ENCODE results near the gene RUBCNL.
"Not testable (repeated sequence)": the region's sequence is repeated elsewhere in the genome, so short reads cannot be mapped to it uniquely, and the experiment has no call there.

Gene RUBCNL

DNA sequence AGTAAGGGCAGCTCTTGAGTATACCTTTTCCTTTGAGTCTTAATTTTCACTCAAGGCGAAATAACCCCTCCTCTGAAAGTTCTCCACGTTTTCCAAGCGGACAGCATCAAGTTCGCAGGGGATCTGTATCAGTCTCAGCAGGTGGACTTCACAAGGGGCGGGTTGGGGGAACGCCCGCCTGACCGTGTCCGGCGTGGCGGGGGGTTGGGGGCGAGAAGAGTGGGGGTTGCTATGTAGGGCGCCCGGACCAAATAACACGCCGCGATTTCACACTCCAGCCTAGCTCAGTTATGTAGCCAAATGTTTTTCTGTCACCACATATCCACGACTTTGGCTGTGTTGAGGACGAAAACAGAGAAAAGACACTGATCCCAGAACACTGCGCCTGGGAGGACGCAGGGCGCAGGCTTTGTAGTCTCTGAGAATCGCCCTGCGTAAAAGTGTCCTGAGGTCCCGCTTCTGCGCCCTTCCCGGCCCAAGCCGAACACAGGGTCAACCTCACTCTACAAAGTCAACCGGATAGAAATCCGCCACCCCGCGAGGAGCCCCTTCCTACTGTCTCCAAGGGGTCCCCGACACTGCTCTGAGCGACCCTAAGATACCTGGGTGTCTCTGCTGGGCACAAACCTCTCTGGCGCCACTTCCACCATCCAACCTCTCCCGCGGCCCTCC is 524 bp downstream of the RUBCNL start:
- H3K36me3 Mint-ChIP-seq = no peaks in the 10 kb centered on the region
- peaks cover 22% of the 10 kb centered on the region for H3K4me1 Mint-ChIP-seq
- CTCF ChIA-PET = interaction anchor here (0.8 kb wide), 1 partner anchor 23 kb away, joined by 3 read pairs; no protein-coding TSS in a partner anchor
- H3K9me3 Mint-ChIP-seq = no peaks in the 10 kb centered on the region
- peak overlapping the region; percentile 73 for H3K4me3 Mint-ChIP-seq
- peaks cover 42% of the 10 kb centered on the region for H3K27me3 Mint-ChIP-seq
- no peak for DNase-seq
- no peak overlapping the region for H3K27ac Mint-ChIP-seq

DNA sequence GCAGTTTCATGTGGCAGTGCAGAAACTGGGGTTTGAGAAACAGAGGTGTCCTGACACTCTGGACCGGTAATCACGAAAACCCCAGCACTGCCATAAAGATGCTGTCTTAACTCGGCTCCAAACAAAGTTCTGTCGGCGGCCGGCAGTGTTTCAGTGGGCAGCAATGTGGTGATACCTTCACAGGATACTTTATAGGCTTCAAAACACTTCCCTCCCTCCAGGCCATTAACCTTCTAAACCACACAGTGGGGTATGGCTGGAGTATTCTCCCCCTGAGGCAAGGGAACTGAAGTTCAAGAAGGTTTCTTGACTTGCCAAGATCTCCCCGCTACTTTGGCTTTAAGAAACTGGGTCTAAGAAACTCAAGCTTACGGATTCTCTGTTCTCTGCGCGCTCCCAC is 1.1 kb downstream of the RUBCNL start:
- H3K36me3 Mint-ChIP-seq = no peaks in the 10 kb centered on the region
- H3K4me1 Mint-ChIP-seq = peaks cover 22% of the 10 kb centered on the region
- CTCF ChIA-PET = no interaction called here
- no peaks in the 10 kb centered on the region for H3K9me3 Mint-ChIP-seq
- DNase-seq = no peak
- H3K27me3 Mint-ChIP-seq = peaks cover 45% of the 10 kb centered on the region
- peak overlapping the region; percentile 12 for H3K4me3 Mint-ChIP-seq
- H3K27ac Mint-ChIP-seq = no peak overlapping the region

DNA sequence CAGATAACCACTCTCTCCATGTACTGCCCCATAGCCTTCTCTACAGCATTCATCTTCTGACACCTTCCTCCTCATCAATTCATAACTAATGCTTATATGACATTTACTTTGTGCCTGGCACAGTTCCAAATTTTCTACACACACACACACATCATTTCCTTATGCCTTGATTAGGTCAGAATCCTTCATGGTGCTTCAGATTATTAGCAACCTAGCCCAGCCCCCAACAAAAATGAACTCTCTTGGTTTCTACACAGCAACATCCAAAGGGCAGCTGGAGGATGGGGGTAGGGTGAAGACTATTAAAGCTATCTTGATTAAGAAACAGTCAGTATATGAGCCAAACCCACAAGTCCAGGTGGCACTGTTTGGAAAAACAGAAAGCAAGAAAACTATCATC is 3.7 kb downstream of the RUBCNL start:
- Mint-ChIP-seq H3K27me3 (peaks cover 42% of the 10 kb centered on the region), H3K4me1 (peaks cover 7% of the 10 kb centered on the region), H3K36me3 (no peaks in the 10 kb centered on the region), H3K4me3 (no peak overlapping the region), H3K9me3 (no peaks in the 10 kb centered on the region), H3K27ac (no peak overlapping the region)
- no peak for DNase-seq
- CTCF ChIA-PET = no interaction called here

DNA sequence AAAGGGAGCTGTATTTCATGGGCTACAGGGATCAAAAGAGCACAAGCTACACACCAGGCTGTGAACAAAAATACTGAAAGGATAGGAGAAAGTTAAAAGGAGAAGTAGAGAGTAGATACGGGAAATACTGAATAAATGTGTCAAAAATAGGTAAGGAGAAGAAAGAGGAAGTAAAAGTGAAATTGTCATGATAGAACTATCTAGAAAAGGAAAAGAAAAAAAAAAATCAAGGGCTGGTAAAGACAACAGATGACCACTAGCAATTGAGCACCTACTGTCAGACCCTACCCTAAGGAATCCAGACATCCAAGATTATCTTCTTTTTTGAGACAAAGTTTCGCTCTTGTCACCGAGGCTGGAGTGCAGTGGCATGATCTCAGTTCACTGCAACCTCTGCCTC is 4.8 kb downstream of the RUBCNL start:
- no peak for DNase-seq
- H3K36me3 Mint-ChIP-seq = no peaks in the 10 kb centered on the region
- H3K27me3 Mint-ChIP-seq = peaks cover 30% of the 10 kb centered on the region
- H3K9me3 Mint-ChIP-seq = no peaks in the 10 kb centered on the region
- CTCF ChIA-PET = no interaction called here
- H3K4me1 Mint-ChIP-seq = peaks cover under 1% of the 10 kb centered on the region
- no peak overlapping the region for H3K4me3 Mint-ChIP-seq
- no peak overlapping the region for H3K27ac Mint-ChIP-seq

DNA sequence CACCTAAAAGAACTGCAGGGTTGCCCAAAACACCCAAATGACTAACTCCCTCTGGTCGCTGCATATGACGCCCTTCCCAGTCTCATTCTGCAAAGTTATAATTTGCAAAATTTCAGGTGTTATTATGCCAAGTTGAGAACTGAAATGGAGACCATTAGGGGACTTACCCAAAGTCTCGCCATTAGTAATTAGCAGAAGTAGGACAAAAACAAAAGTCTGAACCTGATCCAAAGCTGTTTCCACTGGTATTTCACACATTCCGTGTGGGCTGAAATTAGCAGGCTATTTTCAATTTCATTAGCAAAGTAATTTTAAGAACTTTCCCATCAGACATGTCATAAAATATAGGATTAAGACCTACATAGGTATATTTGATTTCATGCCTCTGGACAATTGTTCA is 6.8 kb downstream of the RUBCNL start:
- no peaks in the 10 kb centered on the region for H3K9me3 Mint-ChIP-seq
- no peak overlapping the region for H3K4me3 Mint-ChIP-seq
- CTCF ChIA-PET = no interaction called here
- no peak overlapping the region for H3K27ac Mint-ChIP-seq
- peaks cover 11% of the 10 kb centered on the region for H3K27me3 Mint-ChIP-seq
- H3K36me3 Mint-ChIP-seq = no peaks in the 10 kb centered on the region
- no peaks in the 10 kb centered on the region for H3K4me1 Mint-ChIP-seq
- no peak for DNase-seq

DNA sequence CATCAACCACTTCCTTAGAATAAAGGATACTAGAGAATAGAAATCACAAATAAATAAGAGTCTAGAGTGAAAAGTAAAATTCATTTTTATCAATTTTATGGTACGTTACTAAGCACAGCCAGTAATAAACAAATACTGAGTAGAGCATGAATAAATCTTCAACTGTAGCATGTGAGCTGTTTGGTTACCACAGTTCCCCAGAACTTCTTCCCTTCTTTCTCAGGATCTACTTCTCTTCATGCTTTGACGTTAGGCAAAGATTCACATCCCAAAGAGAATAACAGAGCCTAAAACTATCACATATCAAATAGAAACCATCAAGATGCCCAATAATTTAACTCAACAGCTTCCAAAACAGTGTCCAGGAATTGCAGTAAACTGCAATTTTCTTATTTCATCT is 7.4 kb downstream of the RUBCNL start:
- DNase-seq = no peak
- Mint-ChIP-seq H3K27me3 (peaks cover 11% of the 10 kb centered on the region), H3K4me1 (no peaks in the 10 kb centered on the region), H3K36me3 (no peaks in the 10 kb centered on the region), H3K4me3 (no peak overlapping the region), H3K27ac (no peak overlapping the region), H3K9me3 (no peaks in the 10 kb centered on the region)
- CTCF ChIA-PET = no interaction called here

DNA sequence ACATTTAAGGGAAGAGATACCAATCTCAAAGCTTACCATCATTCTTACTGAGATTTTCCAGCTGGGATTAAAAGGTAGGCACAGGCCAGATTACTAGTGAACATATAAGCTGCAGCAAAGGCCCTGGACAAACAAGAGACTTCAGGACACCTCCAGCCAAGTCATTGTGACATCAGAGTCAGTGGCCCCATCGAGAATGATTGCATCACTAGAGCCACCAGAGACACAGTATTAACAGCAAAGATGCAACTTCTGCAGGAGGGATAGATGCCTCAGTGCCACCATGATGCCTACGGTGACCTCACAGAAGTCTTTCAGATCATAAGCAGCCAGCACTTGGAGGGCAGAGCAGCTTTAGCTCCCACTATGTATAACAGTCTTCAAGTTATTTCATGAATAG is 8.6 kb downstream of the RUBCNL start:
- no peak overlapping the region for H3K4me3 Mint-ChIP-seq
- CTCF ChIA-PET = no interaction called here
- peaks cover 14% of the 10 kb centered on the region for H3K27me3 Mint-ChIP-seq
- no peaks in the 10 kb centered on the region for H3K4me1 Mint-ChIP-seq
- no peaks in the 10 kb centered on the region for H3K36me3 Mint-ChIP-seq
- no peak overlapping the region for H3K27ac Mint-ChIP-seq
- no peak for DNase-seq
- no peaks in the 10 kb centered on the region for H3K9me3 Mint-ChIP-seq

DNA sequence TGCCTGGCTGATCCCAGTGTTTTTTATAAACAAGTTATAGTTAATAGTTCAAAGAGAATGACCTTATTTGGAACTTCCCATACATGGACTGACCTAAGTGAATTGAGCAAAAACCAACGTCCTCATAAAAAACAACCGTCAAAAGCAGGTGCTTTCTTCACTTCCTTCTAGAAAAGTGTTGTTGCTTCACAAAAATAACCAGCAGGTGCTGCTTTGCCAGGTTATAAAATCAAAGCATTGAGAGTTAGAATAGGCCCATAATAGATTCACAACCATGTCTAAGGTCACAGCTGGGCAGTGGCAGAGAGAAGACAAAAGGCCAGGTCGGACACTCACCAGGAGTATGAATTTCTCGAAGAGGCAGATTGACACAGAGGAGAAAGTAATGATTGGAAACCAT is 9.5 kb downstream of the RUBCNL start:
- no peak overlapping the region for H3K4me3 Mint-ChIP-seq
- CTCF ChIA-PET = no interaction called here
- H3K4me1 Mint-ChIP-seq = no peaks in the 10 kb centered on the region
- H3K27me3 Mint-ChIP-seq = peaks cover 13% of the 10 kb centered on the region
- no peak for DNase-seq
- no peak overlapping the region for H3K27ac Mint-ChIP-seq
- H3K9me3 Mint-ChIP-seq = no peaks in the 10 kb centered on the region
- H3K36me3 Mint-ChIP-seq = no peaks in the 10 kb centered on the region

DNA sequence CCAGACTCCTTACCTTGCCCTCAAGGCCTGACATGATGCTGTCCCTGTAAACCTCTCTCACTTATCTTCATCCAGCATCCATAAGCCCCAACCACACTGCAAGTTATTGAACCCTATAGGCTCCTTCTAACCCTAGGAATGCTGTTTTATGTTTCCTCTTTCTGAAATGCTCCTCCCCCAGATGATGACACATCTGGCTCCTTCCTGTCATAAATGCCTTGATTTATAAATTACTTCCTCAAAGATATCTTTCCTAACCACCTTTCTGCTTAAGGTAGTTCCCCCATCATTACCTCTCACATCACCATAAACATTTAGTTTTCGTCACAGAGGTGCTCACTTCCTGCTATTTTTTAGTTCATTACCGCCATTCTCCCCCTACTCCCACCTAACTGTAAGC is 12.3 kb downstream of the RUBCNL start:
- Mint-ChIP-seq H3K36me3 (no peaks in the 10 kb centered on the region), H3K27me3 (peaks cover 9% of the 10 kb centered on the region), H3K27ac (no peak overlapping the region), H3K4me3 (no peak overlapping the region), H3K9me3 (no peaks in the 10 kb centered on the region), H3K4me1 (no peaks in the 10 kb centered on the region)
- no peak for DNase-seq
- CTCF ChIA-PET = no interaction called here

DNA sequence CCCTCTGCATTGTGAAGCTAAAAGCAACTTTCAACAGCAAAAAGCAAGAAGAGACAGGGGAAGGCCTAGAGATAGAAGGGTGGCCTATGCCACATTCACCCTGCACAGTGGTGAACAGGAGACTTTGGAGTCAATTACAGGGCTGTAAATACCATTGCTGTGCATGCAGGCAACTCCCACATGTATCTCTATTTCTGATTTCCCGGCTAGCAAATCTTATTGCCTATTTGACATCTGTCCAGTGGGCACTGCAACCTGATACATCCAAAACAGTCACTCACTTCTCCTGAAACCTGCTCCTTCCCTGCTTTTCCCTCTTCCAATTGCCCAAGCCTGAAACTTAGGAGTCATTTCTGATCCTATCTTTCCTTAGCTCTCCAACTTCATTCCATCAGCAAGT is 13.4 kb downstream of the RUBCNL start:
- Mint-ChIP-seq H3K4me3 (no peak overlapping the region), H3K4me1 (no peaks in the 10 kb centered on the region)

DNA sequence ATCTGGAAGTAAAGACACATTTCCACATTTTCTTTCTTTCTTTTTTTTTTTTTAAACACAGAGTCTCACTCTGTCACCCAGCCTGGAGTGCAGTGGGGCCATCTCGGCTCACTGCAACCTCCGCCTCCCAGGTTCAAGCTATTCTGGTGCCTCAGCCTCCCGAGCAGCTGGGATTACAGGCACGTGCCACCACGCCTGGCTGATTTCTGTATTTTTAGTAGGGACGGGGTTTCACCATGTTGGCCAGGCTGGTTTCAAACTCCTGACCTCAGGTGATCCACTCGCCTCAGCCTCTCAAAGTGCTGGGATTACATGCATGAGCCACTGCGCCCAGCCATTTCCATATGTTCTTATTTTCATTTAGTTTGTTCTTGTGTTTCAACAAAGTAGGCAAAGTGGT is 14.1 kb downstream of the RUBCNL start:
- H3K27me3 Mint-ChIP-seq = peaks cover 16% of the 10 kb centered on the region
- H3K27ac Mint-ChIP-seq, H3K4me3 Mint-ChIP-seq, H3K9me3 Mint-ChIP-seq, CTCF ChIA-PET, DNase-seq, H3K4me1 Mint-ChIP-seq, H3K36me3 Mint-ChIP-seq: not testable (repeated sequence)

More for the DNA sequence above, 13.4 kb downstream of the RUBCNL start:
- no peak for DNase-seq
- Mint-ChIP-seq H3K9me3 (no peaks in the 10 kb centered on the region), H3K36me3 (no peaks in the 10 kb centered on the region), H3K27me3 (peaks cover 16% of the 10 kb centered on the region), H3K27ac (no peak overlapping the region)
- CTCF ChIA-PET = interaction anchor here (1.2 kb wide), 1 partner anchor 52 kb away, joined by 3 read pairs; no protein-coding TSS in a partner anchor

DNA sequence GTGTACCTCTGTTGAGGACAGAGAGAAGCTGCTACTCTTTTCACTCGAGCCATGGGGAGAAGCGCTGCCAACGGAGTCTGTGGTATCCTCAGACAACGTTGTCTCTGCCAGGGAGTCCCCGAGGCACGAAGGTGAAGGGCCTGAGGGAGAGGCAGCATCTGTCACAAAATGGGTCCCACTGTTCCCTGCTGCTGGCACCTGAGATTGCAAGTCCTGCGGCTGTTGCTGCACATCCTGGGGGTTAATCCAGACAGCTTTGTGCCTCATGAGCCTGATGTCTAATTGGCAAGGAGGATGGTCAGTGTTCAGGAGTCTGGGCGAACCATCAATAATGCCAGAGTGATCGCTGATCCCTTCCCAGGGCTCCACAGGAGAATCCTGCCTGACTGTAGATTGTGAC is 15.0 kb downstream of the RUBCNL start:
- H3K36me3 Mint-ChIP-seq = no peaks in the 10 kb centered on the region
- no peak overlapping the region for H3K27ac Mint-ChIP-seq
- CTCF ChIA-PET = no interaction called here
- no peaks in the 10 kb centered on the region for H3K9me3 Mint-ChIP-seq
- no peaks in the 10 kb centered on the region for H3K4me1 Mint-ChIP-seq
- no peak for DNase-seq
- peaks cover 16% of the 10 kb centered on the region for H3K27me3 Mint-ChIP-seq
- no peak overlapping the region for H3K4me3 Mint-ChIP-seq

DNA sequence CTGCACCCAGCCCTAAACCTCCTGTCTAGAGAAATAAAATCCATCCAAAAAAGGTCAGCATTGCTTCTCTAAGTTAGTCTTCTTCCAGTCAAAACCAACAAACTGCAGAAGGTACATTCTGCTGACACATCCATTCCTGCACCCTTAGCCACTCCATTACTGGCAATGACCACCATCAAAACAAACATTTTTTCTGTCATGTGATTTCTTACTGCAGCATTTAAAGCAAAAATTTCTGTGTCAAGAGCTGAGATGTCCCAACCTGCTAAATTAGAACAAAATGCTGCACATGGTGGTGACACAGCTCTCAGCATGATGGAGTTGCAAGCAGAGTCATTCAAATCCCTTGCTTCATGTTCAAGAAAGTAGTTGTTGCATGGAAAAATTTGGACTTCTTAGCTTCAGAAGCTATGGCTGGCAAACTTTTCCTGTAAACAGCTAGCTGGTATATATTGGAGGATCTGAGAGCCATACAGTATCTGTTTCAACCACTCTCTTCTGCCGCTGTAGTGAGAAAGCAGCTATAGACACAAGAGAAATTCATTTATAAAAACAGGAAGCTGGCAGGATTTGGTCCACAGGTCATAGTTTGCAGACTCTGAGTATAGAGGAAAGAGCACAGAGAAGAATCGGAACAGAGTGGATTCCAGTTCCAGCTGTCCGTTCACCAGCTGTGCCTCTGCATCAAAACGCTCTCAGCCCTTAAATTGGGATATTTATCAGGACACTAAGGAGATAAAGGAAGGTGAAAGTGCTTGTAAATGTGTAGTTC is 17.4 kb downstream of the RUBCNL start:
- H3K27me3 Mint-ChIP-seq = peaks cover 16% of the 10 kb centered on the region
- no peaks in the 10 kb centered on the region for H3K36me3 Mint-ChIP-seq
- H3K9me3 Mint-ChIP-seq = no peaks in the 10 kb centered on the region
- H3K4me1 Mint-ChIP-seq = no peaks in the 10 kb centered on the region
- H3K27ac Mint-ChIP-seq = no peak overlapping the region
- no peak overlapping the region for H3K4me3 Mint-ChIP-seq
- no peak for DNase-seq
- CTCF ChIA-PET = interaction anchor here (0.8 to 1.6 kb wide), 2 partner anchors 18 to 49 kb away, joined by 3 read pairs; partner anchors contain the start of gene RUBCNL

DNA sequence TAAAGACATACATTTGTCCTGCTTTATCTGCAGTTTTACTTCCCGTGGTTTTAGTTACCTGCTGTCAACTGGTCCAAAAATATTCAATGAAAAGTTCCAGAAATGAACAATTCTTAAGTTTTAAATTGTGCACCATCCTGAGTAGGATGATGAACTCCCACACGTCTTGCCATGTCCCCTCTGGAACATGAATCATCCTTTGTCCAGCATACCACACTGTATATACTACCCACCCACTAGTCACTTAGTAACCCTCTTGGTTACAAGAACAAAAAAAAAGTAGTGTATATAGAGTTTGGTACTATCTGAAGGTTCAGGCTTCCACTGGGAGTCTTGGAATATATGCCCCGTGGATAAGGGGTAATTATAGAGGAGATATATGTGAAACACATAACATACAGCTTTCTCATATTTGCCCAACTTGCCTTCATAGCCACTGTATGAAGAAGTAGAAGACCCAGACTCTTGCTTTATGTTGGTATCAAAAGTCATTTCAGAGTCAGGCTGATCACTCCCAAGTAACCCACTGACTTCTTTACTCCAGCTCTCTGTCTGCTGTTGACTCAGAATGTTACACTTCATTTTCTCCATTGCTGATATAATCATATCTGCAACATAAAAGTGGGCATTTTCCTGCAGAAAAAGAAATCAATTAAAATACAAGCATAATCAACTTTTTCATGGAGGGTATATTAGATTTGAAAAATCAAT is 19.3 kb downstream of the RUBCNL start:
- CTCF ChIA-PET = no interaction called here
- no peaks in the 10 kb centered on the region for H3K4me1 Mint-ChIP-seq
- no peak for DNase-seq
- H3K27ac Mint-ChIP-seq = no peak overlapping the region
- no peaks in the 10 kb centered on the region for H3K36me3 Mint-ChIP-seq
- no peak overlapping the region for H3K4me3 Mint-ChIP-seq
- peaks cover 13% of the 10 kb centered on the region for H3K27me3 Mint-ChIP-seq
- H3K9me3 Mint-ChIP-seq = no peaks in the 10 kb centered on the region

Data from activated naive CD4-positive, alpha-beta T cell treated with anti-CD3 and anti-CD28 coated beads, Interleukin-2, amount 10 ng/mL, durations not matched to agents 7 days and 5 days (primary cell).